ENCODE measurements around the gene TBX18. TPM values are rescaled to one million over a fixed set of nuclear protein-coding genes. Genes with fewer than 3 reads are reported as not detected.

TBX18 gene
- total and polyA plus RNA-seq, 9 of the 15 experiments (the other 6 are each of a cell fraction or from before 2014, with no cell fraction given): 4.0 to 36.1 (median 20.7) TPM

DNA sequence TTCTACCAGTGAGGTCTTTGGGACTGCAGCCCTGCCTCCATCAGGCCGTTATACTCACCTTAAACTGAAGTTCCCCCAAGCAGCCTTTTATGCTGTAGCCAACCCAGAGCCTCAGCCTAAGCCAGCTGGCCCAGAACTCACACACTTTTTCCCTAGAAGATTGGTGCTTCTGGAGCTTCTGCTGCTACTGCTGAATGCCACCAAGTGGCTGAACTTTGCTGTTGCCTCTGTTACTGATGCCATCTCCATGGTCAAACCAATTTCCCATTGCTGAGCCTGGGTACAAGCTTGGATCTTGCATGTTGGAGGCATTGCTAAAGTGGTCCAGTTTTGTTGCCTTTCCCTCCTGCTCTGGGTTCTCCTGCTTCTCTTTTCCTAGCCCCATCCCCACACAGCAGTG is 15.0 kb upstream of the TBX18 start:
- H3K9ac ChIP-seq (ENCODE audit: insufficient read depth in 1 of 2, low read depth in 2 of 2, low read length in 2 of 2): no peak overlapping the region
- CTCF ChIA-PET (ENCODE audit: low intra/inter-chr PET ratio): no interaction called here
- H3K9me3 ChIP-seq (replicated peaks; ENCODE audit: control insufficient read depth, insufficient read depth, low read depth, low read length): no peaks in the 10 kb centered on the region
- no peaks in the 10 kb centered on the region for H3K9me1 ChIP-seq (ENCODE audit: control insufficient read depth, insufficient read depth, low read length)
- TF ChIP-seq RBM15 (IDR thresholded peaks at IDR 0.05; ENCODE audit: insufficient read depth, low read length) (no peak), RAD21 (CRISPR knock-in tag; conservative IDR thresholded peaks at IDR 0.05 in 1 of 2, IDR thresholded peaks at IDR 0.05 in 1 of 2) (peak in 1 of 2 experiments; percentile 34; a peak in 2 of 4 replicates)
- TF ChIP-seq, protein P1, sequence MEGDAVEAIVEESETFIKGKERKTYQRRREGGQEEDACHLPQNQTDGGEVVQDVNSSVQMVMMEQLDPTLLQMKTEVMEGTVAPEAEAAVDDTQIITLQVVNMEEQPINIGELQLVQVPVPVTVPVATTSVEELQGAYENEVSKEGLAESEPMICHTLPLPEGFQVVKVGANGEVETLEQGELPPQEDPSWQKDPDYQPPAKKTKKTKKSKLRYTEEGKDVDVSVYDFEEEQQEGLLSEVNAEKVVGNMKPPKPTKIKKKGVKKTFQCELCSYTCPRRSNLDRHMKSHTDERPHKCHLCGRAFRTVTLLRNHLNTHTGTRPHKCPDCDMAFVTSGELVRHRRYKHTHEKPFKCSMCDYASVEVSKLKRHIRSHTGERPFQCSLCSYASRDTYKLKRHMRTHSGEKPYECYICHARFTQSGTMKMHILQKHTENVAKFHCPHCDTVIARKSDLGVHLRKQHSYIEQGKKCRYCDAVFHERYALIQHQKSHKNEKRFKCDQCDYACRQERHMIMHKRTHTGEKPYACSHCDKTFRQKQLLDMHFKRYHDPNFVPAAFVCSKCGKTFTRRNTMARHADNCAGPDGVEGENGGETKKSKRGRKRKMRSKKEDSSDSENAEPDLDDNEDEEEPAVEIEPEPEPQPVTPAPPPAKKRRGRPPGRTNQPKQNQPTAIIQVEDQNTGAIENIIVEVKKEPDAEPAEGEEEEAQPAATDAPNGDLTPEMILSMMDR (IDR thresholded peaks at IDR 0.05 in 2 of 3, conservative IDR thresholded peaks at IDR 0.05 in 1 of 3; ENCODE audit: insufficient read depth in 2 of 3, low read depth in 1 of 3, low read length in 3 of 3): peak in 2 of 3 experiments; percentile 22 to 30; a peak in 2 of 6 replicates
- no peaks in the 10 kb centered on the region for H4K20me1 ChIP-seq (replicated peaks; ENCODE audit: control insufficient read depth, insufficient read depth, low read length)
- ATAC-seq: no peak; the same call in 2 of the 3 replicates
- H2AFZ ChIP-seq (ENCODE audit: low read depth, low read length): no peak overlapping the region
- no peak overlapping the region for H3K27ac ChIP-seq (ENCODE audit: extremely low read depth, low read depth, low read length)
- POLR2A ChIA-PET: no interaction called here
- intact Hi-C loops (cut with micrococcal nuclease) (loop anchor here (5.0 to 10.0 kb wide), 2 partner anchors 185 to 352 kb away; no protein-coding TSS in a partner anchor), in situ Hi-C loops (cut with MboI) (no loop called here)
- 0% methylated on average over 1 of the region's 1 CpG for WGBS (ENCODE audit: insufficient coverage, low coverage, missing lambda C conversion rate)
- H3K79me2 ChIP-seq (ENCODE audit: control insufficient read depth, insufficient read depth, low read length): no peaks in the 10 kb centered on the region
- no peak for DNase-seq (ENCODE audit: extremely low read depth in 1 of 4, low spot score in 3 of 4)
- H3K27me3 ChIP-seq (ENCODE audit: control insufficient read depth in 2 of 2, insufficient read depth in 2 of 2, low read length in 2 of 2): peaks cover 0 to 7% of the 10 kb centered on the region in 2 experiments; a peak in 2 of 5 replicates
- H3K4me2 ChIP-seq (ENCODE audit: insufficient read depth, low read length): no peak overlapping the region
- no peaks in the 10 kb centered on the region for H3K36me3 ChIP-seq (ENCODE audit: control insufficient read depth, insufficient read depth, low read length)
- no peak overlapping the region for H3K4me3 ChIP-seq
- no TSS peak for BruUV-seq (replicated peaks)
- peaks cover 0 to 6% of the 10 kb centered on the region in 2 experiments; a peak in 2 of 5 replicates for H3K4me1 ChIP-seq (replicated peaks in 1 of 2; ENCODE audit: control insufficient read depth in 2 of 2, insufficient read depth in 2 of 2, low read length in 2 of 2)
- no peak for FAIRE-seq
